Measurements from ENCODE around the gene SAMD13. TPM values are rescaled to one million over a fixed set of nuclear protein-coding genes. Genes with fewer than 3 reads are reported as not detected.

The SAMD13 gene
- total and polyA plus RNA-seq, 2 donors (not counting 3 experiments of a cell fraction or from before 2014, with no cell fraction given) = 1.2 to 4.8 TPM

- POLR2A ChIA-PET = no interaction called here
- TF ChIP-seq MAX (IDR thresholded peaks at IDR 0.05; ENCODE audit: insufficient read depth, insufficient read length) = no peak
- no peak for TF ChIP-seq EZH2 (IDR thresholded peaks at IDR 0.05; ENCODE audit: borderline replicate concordance, low read depth, low read length, severe bottlenecking)
- TF ChIP-seq FOS (IDR thresholded peaks at IDR 0.05; ENCODE audit: borderline replicate concordance, insufficient read depth, low read length) = no peak
- TF ChIP-seq POLR2A (IDR thresholded peaks at IDR 0.05; ENCODE audit: low read depth, low read length) = no peak
- no peak for TF ChIP-seq MYC (IDR thresholded peaks at IDR 0.05; ENCODE audit: low read depth, low read length)
- TF ChIP-seq POLR2AphosphoS5 (IDR thresholded peaks at IDR 0.05; ENCODE audit: insufficient read depth, low read depth, low read length) = no peak
- no peak for TF ChIP-seq JUN (IDR thresholded peaks at IDR 0.05; ENCODE audit: borderline replicate concordance, insufficient read depth, insufficient read length, low read depth)
- no peak for TF ChIP-seq CTCF (IDR thresholded peaks at IDR 0.05; ENCODE audit: extremely low read depth in 1 of 2, insufficient read depth in 1 of 2, low read depth in 1 of 2, low read length in 2 of 2)
- no peak for FAIRE-seq
- peaks cover 2% of the 10 kb centered on the region for H3K9me3 ChIP-seq (replicated peaks; ENCODE audit: control insufficient read depth, insufficient read depth, low read length)
- peaks cover 7% of the 10 kb centered on the region for H3K4me1 ChIP-seq (ENCODE audit: control insufficient read depth, extremely low read depth, insufficient read depth, low read length)
- CTCF ChIA-PET = no interaction called here
- no peak overlapping the region for H2AFZ ChIP-seq (ENCODE audit: low read depth, low read length)
- H3K4me2 ChIP-seq (ENCODE audit: insufficient read depth, low read length) = no peak overlapping the region
- dilution Hi-C loops (cut with MboI; ENCODE audit: extremely low pct_ligation_motif_present, low sequenced_read_pairs) = no loop called here
- H3K4me3 ChIP-seq (replicated peaks in 1 of 3; ENCODE audit: insufficient read depth in 1 of 3, low read depth in 1 of 3, low read length in 3 of 3) = no peak overlapping the region
- no peaks in the 10 kb centered on the region for H4K20me1 ChIP-seq (replicated peaks; ENCODE audit: control insufficient read depth, extremely low read depth, insufficient read depth, low read length)
- H3K9ac ChIP-seq (replicated peaks; ENCODE audit: extremely low read depth, insufficient read depth, low read length) = no peak overlapping the region
- H3K79me2 ChIP-seq (ENCODE audit: control insufficient read depth, insufficient read depth, low read length) = no peaks in the 10 kb centered on the region
- no peaks in the 10 kb centered on the region for H3K36me3 ChIP-seq (ENCODE audit: control insufficient read depth in 2 of 2, extremely low read depth in 1 of 2, insufficient read depth in 2 of 2, low read length in 2 of 2)
- DNase-seq (ENCODE audit: low read depth, low spot score) = no peak
- no peaks in the 10 kb centered on the region for H3K27me3 ChIP-seq (ENCODE audit: control insufficient read depth in 2 of 2, insufficient read depth in 2 of 2, low read length in 2 of 2)
- no peaks in the 10 kb centered on the region for H3K9me1 ChIP-seq (replicated peaks; ENCODE audit: control insufficient read depth, extremely low read depth, insufficient read depth, low read length)
- intact Hi-C loops (cut with micrococcal nuclease) = no loop called here
- no TSS peak for BruUV-seq (replicated peaks)
- H3K27ac ChIP-seq (ENCODE audit: insufficient read depth, low read depth, low read length) = no peak overlapping the region
Observed at GRCh38 chr1:84293766-84294165, 7.7 kb upstream of the SAMD13 start.

All from endothelial cell of umbilical vein (primary cell).